ENCODE measurements around the gene CBLL1. TPM values are rescaled to one million over a fixed set of nuclear protein-coding genes. Genes with fewer than 3 reads are reported as not detected.

CBLL1 gene
- polyA plus RNA-seq, 1 of the 3 experiments (the other 2 are of a cell fraction): 28.8 TPM

GRCh38 chr7:107715531-107715930 lies 28.4 kb upstream of the CBLL1 start (continued):
- TF ChIP-seq EZH2phosphoT487 (IDR thresholded peaks at IDR 0.05; ENCODE audit: borderline replicate concordance, low read depth) (no peak), USF1 (IDR thresholded peaks at IDR 0.05; ENCODE audit: borderline replicate concordance, low read depth) (peak; percentile 61; the same call in 1 of the 2 replicates), RAD21 (IDR thresholded peaks at IDR 0.05; ENCODE audit: low read length) (no peak)

- CTCF ChIA-PET: interaction anchor here (1.2 to 2.4 kb wide), 3 partner anchors 25 to 255 kb away, joined by 4 to 17 read pairs (median 4); no protein-coding TSS in a partner anchor
- no peaks in the 10 kb centered on the region for H4K20me1 ChIP-seq (ENCODE audit: insufficient read depth)
- 84% methylated on average over 4 of the region's 4 CpGs for WGBS (ENCODE audit: low lambda C conversion rate)
- H3K36me3 ChIP-seq (replicated peaks in 1 of 2; ENCODE audit: control insufficient read depth in 1 of 2, insufficient read depth in 2 of 2, low read length in 1 of 2): no peaks in the 10 kb centered on the region
- no peaks in the 10 kb centered on the region for H3K9me3 ChIP-seq
- no peaks in the 10 kb centered on the region for H3K9me2 ChIP-seq
- no peak overlapping the region for H3K4me3 ChIP-seq (ENCODE audit: low read depth in 2 of 2, low read length in 1 of 2)
- no peak for DNase-seq
- H2AFZ ChIP-seq (ENCODE audit: low read depth): no peak overlapping the region
- H3K79me2 ChIP-seq (ENCODE audit: insufficient read depth): no peaks in the 10 kb centered on the region
- TF ChIP-seq ELF1 (IDR thresholded peaks at IDR 0.05) (no peak), MEF2A (IDR thresholded peaks at IDR 0.05; ENCODE audit: borderline replicate concordance, low read depth) (no peak), RFX5 (IDR thresholded peaks at IDR 0.05; ENCODE audit: low read length) (no peak), CHD2 (IDR thresholded peaks at IDR 0.05; ENCODE audit: low read length, partially characterized antibody) (no peak), TAF1 (IDR thresholded peaks at IDR 0.05; ENCODE audit: borderline replicate concordance, low read depth, low read length) (no peak), RXRA (IDR thresholded peaks at IDR 0.05; ENCODE audit: borderline replicate concordance, low read depth) (no peak), MXI1 (IDR thresholded peaks at IDR 0.05; ENCODE audit: low read depth, low read length) (no peak), EP300 (IDR thresholded peaks at IDR 0.05; ENCODE audit: borderline replicate concordance in 1 of 2, low read depth in 1 of 2, low read length in 1 of 2) (no peak), FOXM1 (IDR thresholded peaks at IDR 0.05; ENCODE audit: low read depth) (no peak), GATA2 (CRISPR knock-in tag; IDR thresholded peaks at IDR 0.05) (no peak), RAD21 (IDR thresholded peaks at IDR 0.05; ENCODE audit: low read length) (no peak), TEAD4 (IDR thresholded peaks at IDR 0.05; ENCODE audit: borderline replicate concordance, insufficient read depth) (no peak), CTCF (IDR thresholded peaks at IDR 0.05) (no peak), SIN3A (IDR thresholded peaks at IDR 0.05; ENCODE audit: borderline replicate concordance, low read depth, low read length) (no peak), NRF1 (IDR thresholded peaks at IDR 0.05; ENCODE audit: low read depth, low read length) (no peak), FOSL2 (IDR thresholded peaks at IDR 0.05; ENCODE audit: borderline replicate concordance, low read depth) (no peak), SMC3 (IDR thresholded peaks at IDR 0.05; ENCODE audit: low read depth, low read length) (no peak)
- TF ChIP-seq, protein P1, sequence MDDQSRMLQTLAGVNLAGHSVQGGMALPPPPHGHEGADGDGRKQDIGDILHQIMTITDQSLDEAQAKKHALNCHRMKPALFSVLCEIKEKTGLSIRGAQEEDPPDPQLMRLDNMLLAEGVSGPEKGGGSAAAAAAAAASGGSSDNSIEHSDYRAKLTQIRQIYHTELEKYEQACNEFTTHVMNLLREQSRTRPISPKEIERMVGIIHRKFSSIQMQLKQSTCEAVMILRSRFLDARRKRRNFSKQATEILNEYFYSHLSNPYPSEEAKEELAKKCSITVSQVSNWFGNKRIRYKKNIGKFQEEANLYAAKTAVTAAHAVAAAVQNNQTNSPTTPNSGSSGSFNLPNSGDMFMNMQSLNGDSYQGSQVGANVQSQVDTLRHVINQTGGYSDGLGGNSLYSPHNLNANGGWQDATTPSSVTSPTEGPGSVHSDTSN (IDR thresholded peaks at IDR 0.05): no peak
- TF ChIP-seq, protein P2, sequence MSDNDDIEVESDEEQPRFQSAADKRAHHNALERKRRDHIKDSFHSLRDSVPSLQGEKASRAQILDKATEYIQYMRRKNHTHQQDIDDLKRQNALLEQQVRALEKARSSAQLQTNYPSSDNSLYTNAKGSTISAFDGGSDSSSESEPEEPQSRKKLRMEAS (IDR thresholded peaks at IDR 0.05; ENCODE audit: low read depth): no peak
- TF ChIP-seq, protein P3, sequence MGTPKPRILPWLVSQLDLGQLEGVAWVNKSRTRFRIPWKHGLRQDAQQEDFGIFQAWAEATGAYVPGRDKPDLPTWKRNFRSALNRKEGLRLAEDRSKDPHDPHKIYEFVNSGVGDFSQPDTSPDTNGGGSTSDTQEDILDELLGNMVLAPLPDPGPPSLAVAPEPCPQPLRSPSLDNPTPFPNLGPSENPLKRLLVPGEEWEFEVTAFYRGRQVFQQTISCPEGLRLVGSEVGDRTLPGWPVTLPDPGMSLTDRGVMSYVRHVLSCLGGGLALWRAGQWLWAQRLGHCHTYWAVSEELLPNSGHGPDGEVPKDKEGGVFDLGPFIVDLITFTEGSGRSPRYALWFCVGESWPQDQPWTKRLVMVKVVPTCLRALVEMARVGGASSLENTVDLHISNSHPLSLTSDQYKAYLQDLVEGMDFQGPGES (IDR thresholded peaks at IDR 0.05; ENCODE audit: low read depth, low read length): no peak
- no peak overlapping the region for H3K27ac ChIP-seq (ENCODE audit: low read depth in 2 of 2, low read length in 1 of 2)
- no peak overlapping the region for H3K9ac ChIP-seq
- H3F3A ChIP-seq (replicated peaks; ENCODE audit: insufficient read depth): no peaks in the 10 kb centered on the region
- H3K4me1 ChIP-seq (ENCODE audit: control insufficient read depth in 1 of 2, insufficient read depth in 2 of 2, low read depth in 1 of 2, low read length in 1 of 2): no peaks in the 10 kb centered on the region
- POLR2A ChIA-PET: no interaction called here
- H3K4me2 ChIP-seq: no peak overlapping the region
- H3K27me3 ChIP-seq (ENCODE audit: insufficient read depth): no peaks in the 10 kb centered on the region
These were observed 25.3 kb upstream of the CBLL1 start for GRCh38 chr7:107718456-107719193.

Measured in SK-N-SH (cell line).